ENCODE data around the gene PPP4C.

Gene PPP4C

DNA sequence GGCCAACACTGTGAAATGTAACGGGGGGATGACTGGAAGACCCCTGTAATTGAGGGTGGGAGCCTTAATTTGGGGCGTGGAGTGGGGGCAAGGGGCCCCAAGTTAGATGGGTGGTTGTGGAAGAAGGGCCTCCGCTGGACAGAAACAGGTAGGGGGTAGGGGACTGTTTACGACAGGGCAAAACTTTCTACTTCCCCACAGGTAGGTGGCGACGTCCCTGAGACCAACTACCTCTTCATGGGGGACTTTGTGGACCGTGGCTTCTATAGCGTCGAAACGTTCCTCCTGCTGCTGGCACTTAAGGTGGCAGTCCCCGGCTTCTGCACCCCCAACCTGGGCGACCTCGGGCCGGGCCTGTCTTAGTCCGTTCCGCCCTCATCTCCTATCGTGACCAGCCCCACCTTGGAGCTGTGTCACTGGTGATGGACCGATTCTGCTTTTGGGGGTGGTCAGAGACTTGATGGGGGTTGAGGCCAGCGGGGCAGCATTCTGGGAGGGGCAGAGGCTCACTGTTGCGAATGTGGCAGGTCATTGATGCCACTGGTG, 6.8 kb downstream of the PPP4C start:
- DNase-seq (ENCODE audit: low spot score) = no peak

GRCh38 chr16:30083216-30084055, 7.6 kb downstream of the PPP4C start:
- DNase-seq (ENCODE audit: low spot score) = no peak

DNA sequence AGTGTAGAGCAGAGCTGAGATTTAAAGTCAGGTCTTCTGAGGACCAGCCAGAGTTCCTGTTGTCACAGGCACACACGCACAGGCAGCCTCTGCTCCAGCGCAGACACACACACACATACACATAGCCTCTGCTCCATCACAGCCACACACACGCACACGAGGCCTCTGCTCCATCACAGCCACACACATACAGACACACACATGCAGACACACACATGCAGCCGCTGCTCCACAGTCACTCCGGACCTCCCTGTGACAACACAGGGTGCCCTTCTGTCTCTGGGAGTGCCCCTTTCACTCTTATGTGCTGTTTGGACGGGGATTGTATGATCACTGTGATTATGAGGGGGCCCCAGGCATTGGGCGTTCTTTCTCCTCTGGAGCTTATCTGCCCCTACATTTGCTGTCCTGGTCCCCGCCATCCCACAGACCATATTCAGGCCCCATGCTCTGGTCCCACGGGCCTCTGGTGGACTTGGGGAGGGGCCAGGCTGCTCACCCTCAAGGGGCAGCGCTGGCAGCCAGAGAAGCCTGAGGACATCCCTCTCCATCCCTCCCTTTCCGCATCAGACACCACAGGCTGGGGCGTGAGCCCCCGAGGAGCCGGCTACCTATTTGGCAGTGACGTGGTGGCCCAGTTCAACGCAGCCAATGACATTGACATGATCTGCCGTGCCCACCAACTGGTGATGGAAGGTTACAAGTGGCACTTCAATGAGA, 8.5 kb downstream of the PPP4C start:
- no peak for DNase-seq (ENCODE audit: low spot score)

GRCh38 chr16:30084816-30085159, 9.0 kb downstream of the PPP4C start:
- peak; percentile 8 for DNase-seq (ENCODE audit: low spot score)

DNA sequence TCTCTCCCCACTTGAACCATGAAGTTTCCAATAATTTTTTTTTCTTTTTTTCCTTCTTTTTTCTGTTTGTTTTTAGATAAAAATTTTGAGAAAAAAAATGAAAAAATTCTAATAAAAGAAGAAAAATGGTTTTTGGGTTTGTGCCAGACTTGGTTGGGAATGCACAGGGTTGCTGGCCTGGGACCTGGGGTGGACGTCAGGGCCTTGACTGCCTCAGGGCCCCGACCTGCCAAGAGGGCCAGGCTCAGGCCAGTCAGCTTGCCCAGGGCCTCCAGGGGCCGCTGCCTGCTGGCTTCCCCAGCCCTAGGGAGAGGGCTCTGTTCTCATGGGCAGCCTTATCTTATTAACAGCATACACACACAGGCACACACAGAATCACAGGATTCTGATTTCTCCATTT, 9.5 kb downstream of the PPP4C start:
- DNase-seq (ENCODE audit: low spot score) = no peak

DNA sequence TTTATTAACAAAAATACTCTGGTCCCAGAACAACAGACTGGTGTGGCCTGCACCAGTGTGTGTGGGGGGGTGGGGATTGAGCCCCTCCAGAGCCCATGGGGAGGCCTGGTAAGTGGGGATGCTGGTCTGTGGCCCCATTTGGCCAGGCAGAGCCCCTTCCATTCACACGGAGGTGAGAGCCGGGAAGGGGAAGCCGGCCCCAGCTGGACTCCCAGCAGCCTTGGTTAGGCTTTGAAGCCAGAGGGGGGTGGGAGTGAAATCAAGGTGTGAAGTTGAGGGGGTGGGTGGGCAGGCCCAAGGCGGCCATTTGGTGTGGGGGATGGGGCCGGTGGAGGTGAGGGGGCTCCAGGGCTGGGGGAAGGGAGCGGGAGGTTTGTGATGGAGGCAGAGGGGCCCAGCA, 10.0 kb downstream of the PPP4C start:
- DNase-seq (ENCODE audit: low spot score) = no peak

DNA sequence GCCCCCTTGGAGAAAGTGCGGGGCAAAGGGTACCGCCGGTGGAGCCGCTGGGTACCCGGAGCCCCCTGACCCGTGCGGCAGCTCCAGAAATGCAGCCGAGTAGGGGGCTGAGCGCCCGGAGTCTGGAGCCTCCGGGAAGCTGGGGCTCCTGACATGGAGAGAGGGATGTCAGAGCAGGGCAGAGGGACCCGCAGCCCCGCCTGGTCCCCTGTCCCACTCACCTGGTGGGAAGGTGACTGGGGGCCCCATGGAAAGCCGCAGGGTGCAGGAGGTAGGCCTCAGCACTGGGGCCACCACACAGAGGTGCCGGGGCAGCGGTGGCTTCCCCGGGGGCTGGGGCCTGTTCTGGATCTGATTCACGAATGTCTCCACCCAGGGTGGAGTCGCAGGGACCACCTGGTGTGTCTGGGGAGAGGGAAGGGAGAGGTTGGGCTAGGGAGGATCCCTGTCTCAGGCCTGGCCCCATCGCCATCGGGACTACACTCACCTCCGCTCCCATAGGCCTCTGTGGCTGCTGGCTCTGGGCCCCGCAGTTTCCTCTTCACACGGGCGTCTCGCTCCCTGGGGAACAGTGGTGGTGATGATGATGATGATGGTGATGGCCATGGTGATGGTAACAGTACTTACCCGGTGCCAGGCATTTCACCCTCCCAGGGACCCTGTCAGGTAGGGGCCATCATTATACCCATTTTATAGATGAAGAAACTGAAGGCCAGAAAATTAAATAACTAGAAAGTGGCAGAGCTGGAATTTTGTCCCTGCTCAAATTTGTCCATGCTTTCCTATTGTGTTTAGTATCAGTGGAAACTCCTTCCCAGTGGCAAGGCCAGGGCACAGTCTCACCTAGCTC, 10.7 kb downstream of the PPP4C start:
- DNase-seq (ENCODE audit: low spot score) = no peak

DNA sequence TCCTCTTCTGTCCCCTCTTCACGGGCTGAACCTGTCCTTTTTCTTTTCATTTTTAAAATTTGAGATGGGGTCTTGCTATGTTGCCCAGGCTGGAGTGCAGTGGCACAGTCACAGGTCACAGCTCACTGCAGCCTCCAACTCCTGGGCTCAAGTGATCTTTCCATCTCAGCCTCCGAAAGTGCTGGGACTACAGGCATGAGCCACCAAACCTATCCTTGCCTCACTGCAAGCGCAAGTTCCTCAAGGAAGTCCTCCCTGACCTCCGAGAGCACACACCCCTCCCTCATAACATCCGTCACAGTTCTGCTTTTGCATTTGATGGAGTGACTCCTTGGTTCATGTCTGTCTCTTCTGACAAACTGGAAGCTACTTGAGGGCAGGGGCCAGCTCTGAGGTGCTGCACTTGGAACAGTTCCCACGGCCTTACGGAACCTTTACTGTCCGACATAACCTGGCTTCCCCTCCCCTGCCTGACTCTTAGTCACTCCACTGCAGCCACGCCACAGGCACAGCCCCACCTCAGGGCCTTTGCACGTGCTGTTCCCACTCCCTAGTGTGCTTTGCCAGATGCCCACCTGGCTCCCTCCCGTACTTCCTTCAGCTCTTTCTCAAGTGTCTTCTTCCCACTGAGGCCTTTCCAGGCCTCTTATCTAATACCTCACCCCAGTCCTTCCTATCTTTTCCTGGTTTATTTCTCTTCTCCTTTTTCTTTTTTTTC, 11.5 kb downstream of the PPP4C start:
- DNase-seq (ENCODE audit: low spot score) = no peak

DNA sequence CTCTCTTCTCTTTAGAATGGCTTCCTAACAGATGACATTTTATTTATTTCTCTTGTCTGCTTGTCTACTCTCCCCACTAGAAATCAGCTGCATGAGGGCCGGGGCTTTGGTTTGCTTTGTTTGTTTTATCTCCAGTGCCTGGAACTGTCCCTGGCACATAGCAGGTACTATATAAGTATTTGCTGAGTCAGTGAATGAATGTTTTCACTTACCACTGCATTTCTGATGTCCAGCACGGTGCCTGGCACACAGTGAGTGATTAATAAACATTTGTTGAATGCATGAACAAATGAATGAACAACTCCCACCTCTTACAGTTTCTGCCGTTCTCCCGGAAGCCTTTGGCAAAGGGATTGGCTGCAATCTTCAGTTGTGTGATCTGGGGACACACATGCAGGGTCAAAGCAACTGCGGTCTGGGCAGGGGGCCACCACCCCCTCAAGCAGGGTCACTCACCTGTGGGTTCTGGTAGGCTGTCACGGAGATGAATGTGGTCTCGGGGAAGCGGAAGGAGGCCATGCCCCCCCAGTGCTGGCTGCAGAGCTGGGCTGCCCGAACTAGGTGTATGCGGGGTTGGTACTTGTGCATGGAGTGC, 12.5 kb downstream of the PPP4C start:
- DNase-seq (ENCODE audit: low spot score) = no peak

- no peak for DNase-seq (ENCODE audit: low spot score)
These were observed 13.2 kb downstream of the PPP4C start for GRCh38 chr16:30088832-30089624.

DNA sequence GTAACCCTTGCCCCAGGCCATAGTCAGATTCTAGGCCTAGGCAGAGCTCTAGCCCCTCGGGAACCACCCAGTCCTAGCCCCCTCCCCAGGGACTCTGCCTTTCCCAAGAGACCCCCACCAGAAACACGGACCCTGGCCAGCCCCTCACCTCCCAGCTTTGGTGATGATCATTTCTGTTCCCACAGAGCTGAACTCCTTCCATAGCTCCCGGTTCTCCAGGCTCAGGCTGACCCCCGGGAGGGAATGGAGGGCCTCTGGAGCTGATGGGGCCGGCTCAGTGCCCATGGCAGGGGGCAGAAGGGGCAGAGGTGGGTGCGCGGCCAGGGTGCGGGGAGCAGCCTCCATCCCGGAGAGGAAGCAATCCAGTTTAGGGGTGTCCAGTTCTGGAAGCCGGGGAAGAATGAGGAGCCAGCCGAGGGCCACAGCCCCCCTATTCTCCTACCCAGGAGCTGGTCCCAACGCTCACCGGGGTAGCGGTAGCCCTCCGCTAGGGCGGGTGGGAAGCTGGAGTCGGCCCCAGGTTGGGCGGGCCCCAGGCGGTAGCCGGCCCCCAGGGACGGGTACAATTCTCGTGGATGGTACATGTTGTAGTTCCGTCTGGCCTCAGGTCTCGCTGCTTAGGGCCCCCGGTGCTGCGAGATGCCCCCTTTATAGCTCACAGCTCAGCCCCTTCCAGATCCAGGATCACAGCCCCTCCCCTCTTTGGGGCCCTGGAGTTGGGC, 15.0 kb downstream of the PPP4C start:
- no peak for DNase-seq (ENCODE audit: low spot score)

- peak; percentile 96 for DNase-seq (ENCODE audit: low spot score)
These were observed 15.9 kb downstream of the PPP4C start, which contains the start of gene TBX6 for GRCh38 chr16:30091474-30092372. TBX6 (minus strand) TSS chr16:30091924; CDS start chr16:30091193, 731 bp downstream.

DNA sequence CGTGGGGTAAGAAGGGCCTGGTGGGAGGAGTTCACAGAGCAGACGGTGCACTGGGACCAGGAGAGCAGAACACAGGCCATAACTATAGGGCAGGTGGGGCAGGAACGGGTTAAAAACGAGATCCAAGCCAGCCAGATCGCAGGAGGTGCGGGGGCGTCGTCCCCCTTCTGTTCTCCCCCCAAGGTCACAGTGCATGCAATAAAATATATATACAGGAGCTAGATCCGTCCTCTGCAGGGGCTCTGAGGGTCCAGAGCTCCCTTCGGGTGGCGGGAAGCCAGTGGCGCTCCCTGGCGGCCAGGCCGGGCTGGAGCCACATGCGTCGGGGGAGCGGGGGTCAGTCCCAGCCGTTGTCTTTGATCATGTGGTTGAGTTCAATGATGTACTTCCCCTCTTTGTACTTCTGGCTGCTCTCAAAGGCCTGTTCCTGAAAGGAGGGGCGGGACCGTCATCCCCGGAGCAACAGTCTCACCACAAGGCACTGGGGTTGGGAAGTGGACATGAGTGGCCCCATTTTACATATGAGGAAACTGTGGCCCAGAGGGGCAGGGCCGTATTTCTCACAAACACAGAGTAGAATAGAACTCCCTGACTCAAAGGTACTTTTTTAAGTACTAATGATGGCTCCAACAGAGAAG, 16.7 kb downstream of the PPP4C start:
- peak; percentile 74 for DNase-seq (ENCODE audit: low spot score)

- DNase-seq (ENCODE audit: low spot score) = no peak
These were observed 18.9 kb downstream of the PPP4C start for GRCh38 chr16:30094541-30095165.

GRCh38 chr16:30095166-30096078, 19.6 kb downstream of the PPP4C start:
- peak; percentile 34 for DNase-seq (ENCODE audit: low spot score)

DNA sequence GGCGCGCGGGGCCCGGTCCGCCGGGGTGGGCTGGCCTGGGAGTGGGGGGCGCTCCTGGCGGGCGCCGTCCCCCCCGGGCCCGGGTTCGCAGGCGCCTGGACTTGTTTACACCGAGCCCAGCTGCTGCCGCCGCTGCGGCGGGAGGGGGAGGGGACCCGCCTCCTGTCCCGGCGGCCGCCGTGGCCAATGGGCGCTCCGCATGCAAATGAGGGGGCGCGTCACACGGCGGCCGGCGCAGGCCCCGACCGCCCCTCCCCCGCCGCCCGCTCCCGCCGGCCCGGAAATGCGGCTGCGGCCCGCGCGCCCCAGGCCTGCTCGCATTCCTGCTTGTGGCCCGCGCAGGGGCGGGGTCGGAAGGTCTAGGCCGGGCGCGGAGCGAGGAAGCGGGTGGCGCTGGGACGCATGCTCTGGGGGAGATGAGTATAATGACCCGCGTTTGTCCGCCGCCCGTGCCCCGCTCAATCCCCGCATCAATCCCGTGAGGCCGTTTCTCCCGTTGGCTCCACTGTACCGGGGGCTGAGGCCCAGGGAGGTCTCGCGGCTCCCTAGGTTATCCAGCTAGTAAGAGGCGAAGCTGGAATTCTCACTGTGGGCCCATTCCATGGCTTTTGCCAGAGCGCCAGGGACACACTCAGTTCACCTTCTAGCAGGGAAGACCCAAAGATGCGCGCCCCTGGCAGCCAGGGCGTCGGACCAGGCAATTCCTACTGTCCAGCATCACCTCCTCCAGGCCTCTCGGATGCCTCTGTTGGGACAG, 20.5 kb downstream of the PPP4C start, which contains the start of gene YPEL3:
Gene YPEL3, minus strand, starts transcription at position 109 of the 757 bp plus-strand sequence. CDS start 731 bp downstream, outside the sequence.
- peak; percentile 99 for DNase-seq (ENCODE audit: low spot score)

Data from AG08396 (cell line).